ENCODE results near the gene STPG2.
"Not testable (repeated sequence)": the region's sequence is repeated elsewhere in the genome, so short reads cannot be mapped to it uniquely, and the experiment has no call there.

The STPG2 gene

GRCh38 chr4:97605932-97606331 is 537.3 kb downstream of the STPG2 start:
- no peak for DNase-seq

GRCh38 chr4:97593248-97593647 is 550.0 kb downstream of the STPG2 start:
- DNase-seq = no peak

GRCh38 chr4:97590266-97590665 is 553.0 kb downstream of the STPG2 start:
- DNase-seq = no peak

- no peak for DNase-seq
These were observed 553.6 kb downstream of the STPG2 start for GRCh38 chr4:97589481-97590196.

DNA sequence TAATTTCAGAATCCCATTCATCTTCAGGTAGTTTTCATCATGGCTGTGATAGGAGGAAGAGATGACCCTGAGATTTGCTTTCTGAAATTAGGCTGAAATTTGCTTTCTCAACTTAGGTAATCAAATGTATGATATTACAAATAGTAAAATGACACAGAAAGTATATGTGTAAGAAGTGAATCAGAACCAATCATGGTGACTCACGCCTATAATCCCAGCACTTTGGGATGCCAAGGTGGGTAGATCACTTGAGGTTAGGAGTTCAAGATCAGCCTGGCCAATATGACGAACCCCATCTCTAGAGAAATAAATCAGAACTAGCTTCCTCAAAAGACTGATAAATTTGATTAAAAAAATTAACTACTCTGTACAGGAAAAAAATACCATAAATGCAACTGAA is 555.4 kb downstream of the STPG2 start:
- no peak for DNase-seq

DNA sequence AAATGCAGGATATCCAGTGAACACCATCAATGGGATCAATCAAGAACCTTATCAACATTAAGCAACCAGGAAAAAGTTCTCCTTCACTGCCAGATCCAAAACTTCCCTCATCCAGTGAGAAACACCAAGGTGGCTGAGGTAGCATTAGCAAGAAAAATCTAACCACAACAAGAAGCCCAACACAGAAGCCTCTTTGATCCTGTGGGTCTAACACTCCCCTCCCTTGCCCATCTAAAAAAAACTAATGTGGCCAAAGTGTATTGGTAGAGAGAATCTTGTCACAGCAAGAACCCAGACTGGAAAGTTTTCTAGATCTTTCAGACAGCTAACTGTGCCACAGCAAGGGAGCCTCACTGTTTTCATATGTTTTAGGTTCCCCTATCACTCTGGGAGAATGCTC is 558.0 kb downstream of the STPG2 start:
- DNase-seq = no peak

- no peak for DNase-seq
These were observed 560.4 kb downstream of the STPG2 start for GRCh38 chr4:97582890-97583289.

DNA sequence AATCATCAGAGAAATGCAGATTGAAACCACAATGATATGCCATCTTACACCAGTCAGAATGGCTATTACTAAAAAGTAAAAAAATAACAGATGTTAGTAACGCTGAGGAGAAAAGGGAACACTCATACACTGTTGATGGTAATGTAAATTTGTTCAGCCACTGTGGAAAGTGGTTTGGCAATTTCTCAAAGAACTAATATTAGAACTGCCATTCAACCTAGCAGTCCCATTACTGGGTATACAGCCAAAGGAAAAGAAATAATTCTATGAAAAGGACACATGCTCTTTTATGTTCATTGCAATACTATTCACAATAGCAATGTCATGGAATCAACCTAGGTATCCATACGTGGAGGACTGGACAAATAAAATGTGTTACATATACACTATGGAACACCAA is 566.3 kb downstream of the STPG2 start:
- no peak for DNase-seq

GRCh38 chr4:97560009-97560408 is 583.3 kb downstream of the STPG2 start:
- no peak for DNase-seq

DNA sequence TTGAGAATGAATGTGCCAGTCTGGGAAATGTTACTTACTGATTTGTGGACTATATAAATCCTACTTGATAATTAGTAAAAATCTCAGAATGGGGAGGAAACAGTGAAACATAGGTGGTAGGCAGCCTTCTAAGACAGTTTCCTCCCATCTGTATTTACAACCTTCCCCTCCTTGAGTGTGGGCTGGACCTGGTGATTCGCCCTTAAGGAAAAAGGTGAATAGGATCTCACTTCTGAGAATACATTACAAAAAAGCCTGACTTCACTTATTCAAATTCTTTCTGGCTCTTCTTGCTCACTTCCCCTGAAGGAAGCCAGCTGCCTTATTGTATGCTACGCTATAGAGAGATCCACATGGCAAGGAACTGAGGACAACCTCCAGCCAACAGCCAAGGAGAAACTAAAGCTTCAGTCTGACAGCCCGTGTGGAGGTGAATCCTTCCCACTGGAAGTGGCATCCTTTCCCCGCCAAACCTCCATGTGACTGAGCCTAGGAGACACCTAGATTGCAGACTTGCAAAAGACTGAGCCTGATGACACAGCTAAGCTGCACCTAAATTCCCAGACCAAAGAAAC is 585.0 kb downstream of the STPG2 start:
- DNase-seq = no peak

DNA sequence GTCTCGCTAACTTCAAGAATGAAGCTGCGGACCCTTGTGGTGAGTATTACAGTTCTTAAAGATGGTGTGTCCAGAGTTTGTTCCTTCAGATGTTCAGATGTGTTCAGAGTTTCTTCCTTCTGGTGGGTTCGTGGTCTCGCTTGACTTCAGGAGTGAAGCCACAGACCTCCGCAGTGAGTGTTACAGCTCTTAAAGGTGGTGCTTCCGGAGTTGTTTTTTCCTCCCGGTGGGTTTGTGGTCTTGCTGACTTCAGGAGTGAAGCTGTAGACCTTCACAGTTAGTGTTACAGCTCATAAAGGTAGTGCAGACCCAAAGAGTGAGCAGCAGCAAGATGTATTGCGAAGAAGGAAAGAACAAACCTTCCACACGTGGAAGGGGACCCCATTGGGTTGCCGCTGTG is 592.6 kb downstream of the STPG2 start:
- not testable (repeated sequence) for DNase-seq

GRCh38 chr4:97548943-97549583 is 594.2 kb downstream of the STPG2 start:
- DNase-seq = no peak

- no peak for DNase-seq
These were observed 595.1 kb downstream of the STPG2 start for GRCh38 chr4:97548186-97548585.

DNA sequence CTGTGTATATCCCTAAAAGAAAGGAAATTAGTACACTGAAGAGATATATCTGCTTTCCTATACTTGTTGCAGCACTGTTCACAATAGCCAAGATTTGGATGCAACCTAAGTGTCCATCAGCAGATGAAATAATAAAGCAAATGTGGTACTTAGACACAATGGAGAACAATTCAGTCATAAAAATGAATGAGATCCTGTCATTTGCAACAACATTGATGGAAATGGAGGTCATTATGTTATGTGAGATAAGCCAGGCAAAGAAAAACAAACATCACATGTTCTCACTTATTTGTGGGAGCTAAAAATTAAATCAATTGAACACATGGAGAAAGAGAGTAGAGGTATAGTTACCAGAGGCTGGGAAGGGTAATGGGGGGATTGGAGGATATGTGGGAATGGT is 611.9 kb downstream of the STPG2 start:
- no peak for DNase-seq

- no peak for DNase-seq
These were observed 612.6 kb downstream of the STPG2 start for GRCh38 chr4:97530676-97531075.

- no peak for DNase-seq
These were observed 618.0 kb downstream of the STPG2 start for GRCh38 chr4:97525236-97525635.

- no peak for DNase-seq
These were observed 625.3 kb downstream of the STPG2 start for GRCh38 chr4:97517939-97518338.

DNA sequence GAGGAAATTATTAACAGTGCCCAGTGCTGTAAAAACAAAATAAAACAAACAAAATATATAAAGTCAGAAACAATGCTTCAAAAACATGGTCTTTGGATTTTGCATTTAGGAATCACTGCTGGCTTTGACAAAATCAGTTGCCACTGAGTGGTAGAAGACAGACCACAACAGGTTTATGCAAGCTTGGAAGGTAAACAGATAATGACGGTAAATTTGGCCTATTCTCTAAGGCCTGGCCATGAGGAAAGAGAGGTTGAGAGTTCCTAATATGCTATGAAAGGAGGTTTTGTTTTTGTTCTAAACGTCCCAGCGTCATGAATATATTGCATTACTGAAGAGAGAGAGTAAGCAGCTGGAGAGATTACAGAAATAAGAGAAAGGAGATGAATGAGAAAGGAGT is 629.4 kb downstream of the STPG2 start:
- DNase-seq = no peak

All from kidney glomerular epithelial cell (primary cell).